SK-N-SH treated with all-trans-retinoic acid at 6 μM for 48 hours (cell line): ENCODE measurements around the gene NQO2.

Experiments
- ARNTL ChIP-seq: fragments of 450-650 bp; formaldehyde crosslinking; IDR thresholded peaks from 2 replicates; pipeline ENCODE4 v1.5.0; 2020; ENCODE audit warnings: low read depth, mild to moderate bottlenecking, moderate library complexity, borderline replicate concordance
- BACH2 ChIP-seq: fragments of 250-450 bp; sonication (Bioruptor Pico); IDR thresholded peaks from 2 replicates; pipeline ENCODE4 v1.9.0; 2021; ENCODE audit warnings: mild to moderate bottlenecking, borderline replicate concordance
- CREB5 ChIP-seq: fragments of 250-450 bp; sonication (Bioruptor Pico); IDR thresholded peaks from 2 replicates; pipeline ENCODE4 v1.5.1; 2020; ENCODE audit warnings: low read depth, mild to moderate bottlenecking, moderate library complexity
- GLIS3 ChIP-seq: fragments of 250-450 bp; sonication (Bioruptor Pico); IDR thresholded peaks from 2 replicates; pipeline ENCODE4 v1.5.0; 2020; ENCODE audit warnings: mild to moderate bottlenecking, moderate library complexity
- OSR1 ChIP-seq: fragments of 250-450 bp; sonication (Bioruptor Pico); IDR thresholded peaks from 2 replicates; pipeline ENCODE4 v1.8.0; 2022; ENCODE audit warnings: moderate library complexity, mild to moderate bottlenecking, inconsistent platforms
- PATZ1 ChIP-seq: fragments of 250-450 bp; sonication (Bioruptor Pico); IDR thresholded peaks from 2 replicates; pipeline ENCODE4 v1.8.0; 2020; ENCODE audit warnings: mild to moderate bottlenecking, moderate library complexity, borderline replicate concordance
- RARB ChIP-seq: fragments of 250-450 bp; sonication (Bioruptor Pico); IDR thresholded peaks from 2 replicates; pipeline ENCODE4 v1.8.0; 2021; ENCODE audit warnings: mild to moderate bottlenecking, moderate library complexity
- TOX ChIP-seq: fragments of 250-450 bp; sonication (Bioruptor Pico); IDR thresholded peaks from 2 replicates; pipeline ENCODE4 v1.8.0; 2021; ENCODE audit warnings: mild to moderate bottlenecking, moderate library complexity, borderline replicate concordance
- ZC3H10 ChIP-seq: fragments of 250-450 bp; sonication (Bioruptor Pico); IDR thresholded peaks from 2 replicates; pipeline ENCODE4 v1.5.1; 2021; ENCODE audit warnings: mild to moderate bottlenecking, moderate library complexity
- ZFP30 ChIP-seq: fragments of 450-650 bp; formaldehyde crosslinking; IDR thresholded peaks from 2 replicates; pipeline ENCODE4 v1.5.0; 2022; ENCODE audit warnings: mild to moderate bottlenecking, moderate library complexity
- ZNF565 ChIP-seq: fragments of 450-650 bp; formaldehyde crosslinking; conservative IDR thresholded peaks from 2 replicates; pipeline ENCODE4 v1.5.0; 2020; ENCODE audit warnings: low read depth, mild to moderate bottlenecking, moderate library complexity

- TF ChIP-seq ZFP30 (CRISPR knock-in tag): no peak
- no peak for TF ChIP-seq ARNTL
- no peak for TF ChIP-seq TOX (CRISPR knock-in tag)
- no peak for TF ChIP-seq PATZ1 (CRISPR knock-in tag)
- no peak for TF ChIP-seq CREB5
- no peak for TF ChIP-seq ZC3H10 (CRISPR knock-in tag)
- TF ChIP-seq ZNF565 (CRISPR knock-in tag): no peak
- TF ChIP-seq GLIS3 (CRISPR knock-in tag): no peak
- TF ChIP-seq RARB (CRISPR knock-in tag): no peak
- no peak for TF ChIP-seq OSR1 (CRISPR knock-in tag)
- no peak for TF ChIP-seq BACH2
These were observed 19.2 kb upstream of the NQO2 start for GRCh38 chr6:2980465-2980855.
